PC-3 (cell line): ENCODE data around the gene APOL4.
"Not testable (repeated sequence)": the region's sequence is repeated elsewhere in the genome, so short reads cannot be mapped to it uniquely, and the experiment has no call there.

ENCODE experiments used
- EZH2 ChIP-seq: fragments of 300-600 bp; sonication (generic); IDR thresholded peaks from one replicate; pipeline ENCODE4 v1.6.1; 2017; ENCODE audit warnings: antibody characterized with exemption, mild to moderate bottlenecking, low read length; ENCODE audit not compliant: unreplicated experiment
- EZH2phosphoT487 ChIP-seq: fragments of 300-600 bp; sonication (generic); IDR thresholded peaks from 2 replicates; pipeline ENCODE4 v1.6.1; 2018; ENCODE audit warnings: mild to moderate bottlenecking, antibody characterized with exemption, low read length, borderline replicate concordance
- TF ChIP-seq, protein P1 (sequence below): fragments of 300-600 bp; sonication (generic); conservative IDR thresholded peaks from 2 replicates; pipeline ENCODE4 v1.5.1; 2017; ENCODE audit warnings: antibody characterized with exemption, low read depth, mild to moderate bottlenecking, low read length

DNA sequence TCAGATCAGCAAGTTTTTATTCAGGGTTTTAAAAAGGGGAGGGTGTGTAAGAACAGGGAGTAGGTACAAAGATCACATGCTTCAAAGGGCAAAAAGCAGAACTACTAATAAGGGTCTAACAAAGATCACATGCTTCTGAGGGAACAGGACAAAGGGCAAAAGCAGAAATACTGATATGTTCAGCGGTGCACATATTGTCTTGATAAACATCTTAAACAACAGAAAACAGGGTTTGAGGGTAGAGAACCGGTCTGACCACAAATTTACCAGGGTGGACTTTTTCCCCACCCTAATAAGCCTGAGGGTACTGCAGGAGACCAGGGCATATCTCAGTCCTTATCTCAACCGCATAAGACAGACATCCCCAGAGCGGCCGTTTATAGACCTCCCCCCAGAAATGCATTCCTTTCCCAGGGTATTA, 7.9 kb upstream of the APOL4 start:
- TF ChIP-seq, protein P1, sequence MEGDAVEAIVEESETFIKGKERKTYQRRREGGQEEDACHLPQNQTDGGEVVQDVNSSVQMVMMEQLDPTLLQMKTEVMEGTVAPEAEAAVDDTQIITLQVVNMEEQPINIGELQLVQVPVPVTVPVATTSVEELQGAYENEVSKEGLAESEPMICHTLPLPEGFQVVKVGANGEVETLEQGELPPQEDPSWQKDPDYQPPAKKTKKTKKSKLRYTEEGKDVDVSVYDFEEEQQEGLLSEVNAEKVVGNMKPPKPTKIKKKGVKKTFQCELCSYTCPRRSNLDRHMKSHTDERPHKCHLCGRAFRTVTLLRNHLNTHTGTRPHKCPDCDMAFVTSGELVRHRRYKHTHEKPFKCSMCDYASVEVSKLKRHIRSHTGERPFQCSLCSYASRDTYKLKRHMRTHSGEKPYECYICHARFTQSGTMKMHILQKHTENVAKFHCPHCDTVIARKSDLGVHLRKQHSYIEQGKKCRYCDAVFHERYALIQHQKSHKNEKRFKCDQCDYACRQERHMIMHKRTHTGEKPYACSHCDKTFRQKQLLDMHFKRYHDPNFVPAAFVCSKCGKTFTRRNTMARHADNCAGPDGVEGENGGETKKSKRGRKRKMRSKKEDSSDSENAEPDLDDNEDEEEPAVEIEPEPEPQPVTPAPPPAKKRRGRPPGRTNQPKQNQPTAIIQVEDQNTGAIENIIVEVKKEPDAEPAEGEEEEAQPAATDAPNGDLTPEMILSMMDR = not testable (repeated sequence)
- TF ChIP-seq EZH2phosphoT487, EZH2: not testable (repeated sequence)
